Stimulated activated CD8-positive, alpha-beta memory T cell treated with anti-CD3 and anti-CD28 coated beads, Interleukin-15, amount 100 ng/mL, for 1 hour (primary cell): Measurements from ENCODE around the gene PRKCB.
"Not testable (repeated sequence)": the region's sequence is repeated elsewhere in the genome, so short reads cannot be mapped to it uniquely, and the experiment has no call there.

Source experiments
- DNase-seq: peaks from one replicate; pipeline ENCODE4 v3.0.0-alpha.2; 2020; ENCODE audit warnings: low read depth

PRKCB gene

DNA sequence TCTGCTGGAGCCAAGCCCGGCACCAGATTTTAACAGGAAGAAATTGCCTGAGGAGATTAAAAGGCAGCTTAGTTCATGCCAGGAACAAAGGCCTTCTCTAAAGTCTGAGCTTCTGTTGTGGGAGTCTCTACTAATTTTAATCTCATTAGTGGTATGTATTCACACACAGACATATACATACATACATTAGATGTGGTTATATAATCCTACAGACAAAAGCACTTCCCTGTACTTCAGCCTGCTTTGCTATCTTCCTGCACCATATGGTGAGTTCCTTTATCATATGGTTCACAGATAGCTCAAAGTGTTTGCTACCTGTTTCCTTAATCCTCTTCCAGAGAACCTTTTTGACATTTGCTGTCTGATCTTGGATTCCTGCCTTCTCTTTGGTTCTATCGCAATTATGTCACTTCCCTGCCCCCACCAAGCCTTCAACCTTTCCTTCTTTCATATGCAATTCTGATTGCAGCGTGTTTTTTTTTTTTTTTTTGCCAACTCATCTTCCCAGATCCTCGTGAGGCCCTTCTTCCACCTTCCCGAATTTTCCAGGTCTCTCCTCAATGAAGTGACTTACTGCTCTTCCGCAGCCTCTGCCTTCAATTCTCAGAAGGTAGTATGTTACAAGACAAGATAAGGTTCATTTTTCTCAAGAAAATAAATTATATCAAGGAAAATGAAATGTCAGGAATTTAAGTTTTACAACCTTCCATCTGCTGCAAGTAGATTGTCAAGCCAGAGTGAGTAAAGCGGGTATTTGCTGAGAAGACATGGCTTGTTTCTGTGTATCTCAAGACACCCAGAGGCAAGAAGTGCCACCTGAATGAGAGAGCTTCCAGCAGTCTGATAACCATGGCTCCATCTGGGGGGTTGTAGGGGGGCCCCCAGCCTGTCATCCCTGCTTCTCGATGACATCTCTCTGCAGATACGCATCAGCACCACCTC lies 300.1 kb downstream of the PRKCB start:
- DNase-seq = no peak

- no peak for DNase-seq
These were observed 302.2 kb downstream of the PRKCB start for GRCh38 chr16:24138024-24138423.

- no peak for DNase-seq
These were observed 302.8 kb downstream of the PRKCB start for GRCh38 chr16:24138575-24138974.

DNA sequence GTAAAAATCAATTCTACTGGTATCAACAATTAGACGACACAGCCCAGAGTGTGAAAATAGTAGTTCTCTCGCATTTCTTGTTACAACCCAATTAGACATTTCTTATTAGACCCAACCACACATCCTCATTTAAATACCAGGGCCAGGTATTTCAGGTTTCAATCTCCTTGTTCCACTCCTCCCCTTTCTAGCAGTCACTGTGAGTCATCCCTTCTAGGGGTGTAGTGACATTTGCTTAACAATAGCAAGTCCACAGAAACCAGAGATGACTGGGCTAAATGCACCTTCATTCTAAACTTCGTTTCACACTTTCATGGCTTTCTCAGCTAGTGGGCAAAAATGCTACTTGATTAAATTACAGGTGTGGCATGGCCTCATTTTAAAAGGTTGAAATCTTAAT lies 303.5 kb downstream of the PRKCB start:
- no peak for DNase-seq

- no peak for DNase-seq
These were observed 304.9 kb downstream of the PRKCB start for GRCh38 chr16:24140730-24141129.

DNA sequence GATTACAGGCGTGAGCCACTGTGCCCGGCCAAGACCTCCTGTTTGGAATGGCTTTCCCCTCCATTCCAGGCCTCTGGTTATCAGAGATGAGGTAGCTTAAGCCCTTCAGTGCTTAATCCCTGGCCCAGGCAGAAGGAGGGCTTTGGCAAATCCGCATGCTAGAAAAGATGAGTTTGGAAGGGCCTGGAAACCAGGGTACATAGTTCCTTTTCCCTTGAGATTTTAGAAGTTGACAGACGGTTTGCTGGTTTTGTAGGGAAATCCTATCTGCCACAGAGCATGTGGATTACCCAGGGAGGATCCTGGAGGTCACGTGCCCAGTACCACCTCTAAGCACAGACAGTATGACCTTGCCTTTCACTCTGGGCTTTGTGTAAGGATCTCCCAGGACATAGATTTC lies 305.7 kb downstream of the PRKCB start:
- DNase-seq = no peak

DNA sequence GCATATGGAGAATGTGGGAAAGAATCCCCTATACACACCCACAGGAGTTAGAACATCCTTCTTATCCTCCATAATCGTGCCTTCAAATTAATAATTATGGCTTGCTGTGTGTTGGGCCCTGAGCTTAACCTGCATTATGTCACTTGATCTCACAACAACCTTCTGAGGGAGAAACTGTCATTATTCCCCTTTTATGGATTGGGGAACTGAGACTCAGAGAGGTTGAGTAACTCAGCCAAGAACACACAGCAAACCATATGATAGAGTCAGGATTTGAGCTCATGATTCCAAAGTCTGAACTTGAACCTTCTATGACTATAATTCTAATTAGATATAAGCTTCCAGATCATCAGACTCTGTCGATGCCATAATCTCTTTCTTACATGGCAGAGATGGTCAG lies 306.1 kb downstream of the PRKCB start:
- no peak for DNase-seq

DNA sequence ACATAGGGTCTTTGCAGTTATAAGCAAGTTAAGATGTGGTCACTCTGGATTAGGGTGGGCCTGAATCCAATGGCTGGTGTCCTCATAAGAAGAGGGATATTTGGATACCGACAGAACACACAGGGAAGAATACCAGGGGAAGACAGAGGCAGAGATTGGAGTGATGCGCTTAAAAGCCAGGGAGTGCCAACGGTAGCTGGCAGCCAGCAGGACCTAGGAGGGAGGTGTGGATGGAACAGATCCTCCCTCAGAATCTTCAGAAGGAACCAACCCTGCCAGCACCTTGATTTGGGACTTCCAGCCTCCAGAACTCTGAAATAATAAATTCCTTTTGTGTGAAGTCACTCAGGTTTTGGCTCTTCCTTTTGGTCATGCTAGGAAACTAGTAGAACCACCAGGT lies 310.1 kb downstream of the PRKCB start:
- no peak for DNase-seq

DNA sequence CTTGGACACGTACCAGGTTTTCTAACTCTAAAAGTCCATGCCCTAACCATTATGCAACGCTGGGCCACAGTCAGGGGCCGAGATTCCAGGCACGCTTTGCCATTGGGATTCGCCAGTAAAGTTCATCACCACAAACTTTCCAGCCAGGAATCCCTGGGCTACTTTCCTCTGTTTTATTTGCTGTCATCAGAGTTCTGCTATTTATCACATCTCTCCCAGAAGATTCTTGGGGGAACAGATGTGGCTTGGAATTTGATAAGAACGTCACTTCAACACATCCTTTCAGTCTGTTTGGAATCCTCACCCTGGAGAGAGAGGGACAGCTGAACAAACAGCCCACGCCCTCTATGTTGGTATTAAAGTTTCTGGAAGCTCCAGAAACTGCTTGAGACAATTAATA lies 310.7 kb downstream of the PRKCB start:
- no peak for DNase-seq

DNA sequence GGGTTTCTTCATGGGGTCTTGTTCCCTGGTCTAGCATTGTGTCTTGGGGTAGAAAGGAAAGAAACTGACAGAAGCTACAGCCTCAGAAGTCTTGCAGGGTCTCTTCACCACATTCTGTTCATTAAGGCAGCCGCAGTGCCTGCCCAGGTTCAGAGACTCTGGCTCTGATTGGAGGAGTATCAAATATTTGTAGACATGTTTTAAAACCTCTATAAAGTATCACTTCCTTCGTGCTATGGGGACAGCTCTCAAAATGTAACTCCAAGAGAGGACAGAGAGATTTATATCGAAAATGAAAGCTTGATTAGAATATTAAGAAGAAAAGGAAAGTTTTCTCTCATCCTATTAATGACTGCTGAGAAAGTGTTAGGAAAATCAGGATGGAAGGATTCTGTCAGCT lies 313.3 kb downstream of the PRKCB start:
- DNase-seq = no peak

DNA sequence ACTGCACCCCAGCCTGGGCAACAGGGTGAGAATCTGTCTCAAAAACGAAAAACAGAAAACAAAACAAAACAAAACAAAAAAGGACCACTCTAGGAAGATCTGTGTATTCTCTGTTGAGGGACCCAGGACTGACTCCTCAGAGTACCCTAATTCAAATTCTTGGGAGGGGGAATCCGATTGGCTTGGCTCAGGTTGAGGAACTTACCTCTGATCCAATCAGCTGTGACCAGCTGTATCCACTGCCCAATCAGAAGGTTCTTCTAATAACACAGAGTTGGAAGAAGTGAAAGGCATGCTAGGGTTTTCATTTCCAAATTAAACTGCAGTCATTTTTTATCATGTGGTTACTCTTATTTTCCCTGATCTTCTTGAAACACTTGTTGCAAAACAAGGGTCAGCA lies 314.5 kb downstream of the PRKCB start:
- DNase-seq = no peak

GRCh38 chr16:24151482-24151939 lies 315.7 kb downstream of the PRKCB start:
- DNase-seq = no peak

- DNase-seq = not testable (repeated sequence)
These were observed 316.3 kb downstream of the PRKCB start for GRCh38 chr16:24152048-24152447.

- no peak for DNase-seq
These were observed 317.0 kb downstream of the PRKCB start for GRCh38 chr16:24152826-24153225.

DNA sequence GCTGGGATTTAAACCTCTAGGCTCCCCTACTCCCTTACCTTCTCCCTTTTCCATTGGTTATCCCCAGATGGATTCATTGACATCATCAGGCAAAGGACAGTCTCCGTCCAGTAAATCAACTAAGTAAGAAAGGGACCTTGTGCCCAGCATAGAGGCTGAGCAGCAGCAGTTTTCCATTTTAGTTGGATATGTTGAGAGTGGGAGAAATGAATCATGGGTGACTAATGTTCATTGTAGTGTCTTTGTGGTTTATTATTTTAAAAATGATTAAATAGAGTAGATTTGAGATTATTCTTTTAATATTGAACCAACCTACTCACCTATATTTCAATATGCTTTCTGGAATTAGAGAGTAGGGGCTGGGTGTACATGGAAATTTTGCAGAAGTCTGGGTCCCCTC lies 321.0 kb downstream of the PRKCB start:
- DNase-seq = no peak

DNA sequence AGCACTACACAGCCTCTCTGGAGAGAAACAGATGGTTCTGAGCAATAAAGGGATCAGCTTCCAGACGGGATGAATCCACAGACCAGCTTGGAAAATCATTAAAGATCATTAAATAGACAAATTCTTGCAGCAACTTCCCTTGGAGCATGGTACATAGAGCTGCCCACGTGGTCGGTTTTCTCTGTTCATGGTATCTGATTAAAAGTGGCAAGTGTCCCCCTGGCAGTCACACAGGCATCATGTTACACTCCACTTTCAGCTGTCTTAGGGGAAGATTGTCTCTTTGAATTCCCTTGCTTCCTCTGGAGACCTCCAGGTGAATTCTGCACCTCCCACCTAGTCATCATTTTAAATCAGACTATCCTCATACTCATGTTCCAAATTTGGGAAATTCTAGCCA lies 328.2 kb downstream of the PRKCB start:
- no peak for DNase-seq

- no peak for DNase-seq
These were observed 328.6 kb downstream of the PRKCB start for GRCh38 chr16:24164416-24164815.

DNA sequence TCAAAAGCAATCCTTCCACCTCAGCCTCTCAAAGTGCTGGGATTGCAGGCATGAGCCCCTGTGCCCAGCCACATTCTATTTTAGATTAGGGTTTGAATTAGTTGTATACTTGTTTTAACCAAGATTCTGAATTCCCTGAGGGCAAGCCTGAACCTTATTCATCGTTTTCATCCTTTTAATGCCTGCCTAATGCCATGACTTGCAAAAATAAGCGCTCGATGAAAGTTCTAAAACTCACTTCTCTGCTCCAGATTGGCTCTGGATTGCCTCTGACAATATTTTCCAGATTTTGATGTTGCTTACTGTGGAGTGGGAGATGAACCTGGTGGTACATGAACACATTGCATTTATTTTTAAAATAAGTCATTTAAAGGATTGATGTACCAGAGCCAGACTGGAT lies 329.5 kb downstream of the PRKCB start:
- no peak for DNase-seq

- no peak for DNase-seq
These were observed 331.1 kb downstream of the PRKCB start for GRCh38 chr16:24166661-24167528.

- DNase-seq = no peak
These were observed 333.1 kb downstream of the PRKCB start for GRCh38 chr16:24168856-24169255.

- no peak for DNase-seq
These were observed 334.6 kb downstream of the PRKCB start for GRCh38 chr16:24170407-24170806.

- DNase-seq = no peak
These were observed 338.7 kb downstream of the PRKCB start for GRCh38 chr16:24174504-24174903.

DNA sequence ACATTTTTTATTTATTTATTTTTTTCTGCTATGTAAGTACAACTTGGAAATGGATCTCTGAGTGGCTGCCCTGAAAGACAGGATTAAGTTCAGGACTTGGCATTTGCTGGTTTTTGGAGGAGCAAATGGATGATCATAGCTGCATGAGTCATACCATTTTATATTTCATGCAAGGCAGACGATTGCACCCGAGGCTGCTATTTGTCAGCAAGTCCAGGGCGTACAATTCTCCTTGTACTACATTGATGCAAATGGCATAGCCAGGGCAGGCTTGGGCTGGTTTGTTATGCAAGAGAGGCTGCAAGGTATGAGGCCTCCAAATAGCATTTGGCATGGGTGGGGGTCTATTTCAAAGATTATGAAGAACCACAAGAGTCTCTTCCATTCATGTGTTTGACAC lies 339.2 kb downstream of the PRKCB start:
- DNase-seq = no peak
